Keratinocyte (primary cell): ENCODE results near the gene ST6GAL1. TPM values are rescaled to one million over a fixed set of nuclear protein-coding genes. Genes with fewer than 3 reads are reported as not detected.

Experiments used
- DNase-seq: peaks from one replicate; pipeline ENCODE4 v3.0.0-alpha.2; 2011; ENCODE audit warnings: low read depth, missing footprints, low spot score
- FAIRE-seq: peaks from 2 replicates; lab custom pipeline; 2011; peaks lifted over from hg19 to GRCh38; lab: Jason Lieb, UNC
- H2AFZ ChIP-seq: 2 replicates; pipeline ENCODE4 v1.6.0; 2012; ENCODE audit warnings: low read length, control low read depth, inconsistent platforms; ENCODE audit not compliant: control insufficient read depth
- H3K27ac ChIP-seq: 2 replicates; pipeline ENCODE4 v1.5.1; 2011; ENCODE audit warnings: low read length; ENCODE audit not compliant: control insufficient read depth, insufficient read depth
- H3K27me3 ChIP-seq: 3 replicates; pipeline ENCODE4 v1.6.0; 2011; ENCODE audit warnings: low read length; ENCODE audit not compliant: control insufficient read depth, insufficient read depth; ENCODE audit errors: extremely low read depth
- H3K36me3 ChIP-seq, 2 experiments: 2 replicates in 1 of 2; 3 replicates in 1 of 2; pipeline ENCODE4 v1.5.1; 2011; ENCODE audit warnings: low read length in 2 of 2, mild to moderate bottlenecking in 1 of 2; ENCODE audit not compliant: control insufficient read depth in 2 of 2, insufficient read depth in 2 of 2; ENCODE audit errors: extremely low read depth in 1 of 2
- H3K4me1 ChIP-seq: 3 replicates; pipeline ENCODE4 v1.5.1; 2011; ENCODE audit warnings: low read length; ENCODE audit not compliant: control insufficient read depth, insufficient read depth; ENCODE audit errors: extremely low read depth
- H3K4me2 ChIP-seq: 3 replicates; pipeline ENCODE4 v1.6.0; 2011; ENCODE audit warnings: low read depth, low read length; ENCODE audit not compliant: control insufficient read depth, insufficient read depth; ENCODE audit errors: extremely low read depth
- H3K4me3 ChIP-seq, 3 experiments: fragments of 200-600 bp in 1 of 3; sonication (generic) in 1 of 3; 2 replicates in 2 of 3; 3 replicates in 1 of 3; pipeline ENCODE4 v1.5.1; 2011 to 2016; ENCODE audit warnings: low read length in 3 of 3, mild to moderate bottlenecking in 3 of 3, control low read depth in 2 of 3, inconsistent platforms in 1 of 3, low read depth in 1 of 3, mixed read lengths in 1 of 3, mixed run types in 1 of 3, moderate library complexity in 1 of 3; ENCODE audit not compliant: control insufficient read depth in 2 of 3, insufficient read depth in 2 of 3; ENCODE audit errors: extremely low read depth in 1 of 3
- H3K79me2 ChIP-seq: 2 replicates; pipeline ENCODE4 v1.6.0; 2012; ENCODE audit warnings: low read length; ENCODE audit not compliant: control insufficient read depth, insufficient read depth
- H3K9ac ChIP-seq: 3 replicates; pipeline ENCODE4 v1.6.0; 2011; ENCODE audit warnings: low read length; ENCODE audit not compliant: control insufficient read depth, insufficient read depth; ENCODE audit errors: extremely low read depth
- H3K9me1 ChIP-seq: 3 replicates; pipeline ENCODE4 v1.6.0; 2011; ENCODE audit warnings: low read length; ENCODE audit not compliant: control insufficient read depth, insufficient read depth; ENCODE audit errors: extremely low read depth
- H3K9me3 ChIP-seq: 2 replicates; pipeline ENCODE4 v1.5.1; 2012; ENCODE audit warnings: low read depth, low read length; ENCODE audit not compliant: control insufficient read depth
- H4K20me1 ChIP-seq: 3 replicates; pipeline ENCODE4 v1.6.0; 2011; ENCODE audit warnings: low read length; ENCODE audit not compliant: control insufficient read depth, insufficient read depth; ENCODE audit errors: extremely low read depth
- CTCF ChIP-seq, 3 experiments: IDR thresholded peaks in 1 of 3; conservative IDR thresholded peaks in 1 of 3; optimal IDR thresholded peaks in 1 of 3; 2 replicates in 2 of 3; 3 replicates in 1 of 3; pipeline versions ENCODE3 to v1.5.1; 2011; ENCODE audit warnings: low read length in 3 of 3, mild to moderate bottlenecking in 3 of 3, moderate library complexity in 2 of 3, control low read depth in 1 of 3, inconsistent platforms in 1 of 3; ENCODE audit not compliant: insufficient read depth in 2 of 3; ENCODE audit errors: extremely low read depth in 1 of 3
- EZH2 ChIP-seq: IDR thresholded peaks from one replicate; pipeline ENCODE4 v1.6.1; 2012; ENCODE audit warnings: inconsistent platforms, mild to moderate bottlenecking, low read length, moderate library complexity
- dilution Hi-C: fragments of 300-500 bp; cut with MboI; formaldehyde crosslinking; loops from one replicate; pipeline ENCODE4 v1.7.0; 2020; ENCODE audit warnings: low sequenced_read_pairs; ENCODE audit not compliant: extremely low pct_ligation_motif_present
- polyA plus RNA-seq, 5 experiments: library from polyadenylated mRNA; depleted of rRNA in 3 of 5; stranded (reverse) in 3 of 5; stranded (forward) in 1 of 5; unstranded in 1 of 5; fragments of >200 nt; gene quantifications; 1 replicate in 1 of 5; 2 replicates in 3 of 5; 3 replicates in 1 of 5; pipeline versions ENCODE4 v1.2.1 to v1.2.3, GENCODE V29; 2011 to 2012; ENCODE audit warnings: missing spikeins in 2 of 5, low read depth in 1 of 5, low replicate concordance in 1 of 5

Gene ST6GAL1
- polyA plus RNA-seq, 1 donor (not counting 4 experiments of a cell fraction or from before 2014, with no cell fraction given): 7.5 TPM

DNA sequence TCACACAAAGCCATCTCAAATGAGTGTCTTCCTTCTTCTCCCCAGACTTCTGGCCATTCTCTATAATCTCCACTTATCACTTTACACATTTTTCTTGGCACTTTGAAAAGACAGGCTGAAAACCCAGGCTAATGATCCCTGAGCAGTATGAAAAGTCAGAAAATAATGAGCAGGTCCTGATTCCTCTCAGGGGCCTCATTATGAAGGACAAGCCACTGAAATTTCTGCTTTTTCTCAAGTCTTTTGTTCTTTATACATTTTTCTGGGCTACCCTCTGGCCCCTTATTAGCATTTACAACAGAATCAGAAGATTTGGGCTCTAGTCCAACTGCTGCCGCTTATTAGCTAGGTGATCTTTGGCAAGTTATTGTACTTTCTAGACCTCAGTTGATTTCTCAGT is 9.5 kb upstream of the ST6GAL1 start:
- TF ChIP-seq EZH2: no peak
- no peak for TF ChIP-seq CTCF (optimal IDR thresholded peaks at IDR 0.05 in 1 of 3, IDR thresholded peaks at IDR 0.05 in 1 of 3, conservative IDR thresholded peaks at IDR 0.05 in 1 of 3; ENCODE audit: extremely low read depth in 1 of 3, insufficient read depth in 2 of 3, low read length in 3 of 3)
- FAIRE-seq: no peak

DNA sequence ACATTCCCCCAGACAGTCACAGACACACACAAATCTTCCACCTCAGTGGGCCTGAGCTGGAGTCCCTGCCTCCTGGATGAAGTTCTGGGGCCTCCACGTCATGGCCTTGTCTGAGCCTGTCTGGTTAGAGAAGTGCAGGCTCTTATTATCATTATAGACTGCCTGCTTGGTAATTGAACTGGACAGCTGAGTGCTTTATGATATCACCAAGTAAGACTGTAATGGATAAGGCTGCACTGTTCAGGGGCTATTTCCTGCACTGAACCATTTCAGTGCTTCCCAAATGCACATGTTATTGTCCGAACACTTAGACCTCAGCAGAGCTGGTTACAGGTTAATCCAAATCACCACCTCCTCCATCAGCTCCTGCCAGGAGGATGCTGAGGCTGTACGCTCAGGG is 8.7 kb upstream of the ST6GAL1 start:
- H4K20me1 ChIP-seq: no peaks in the 10 kb centered on the region
- H3K9me3 ChIP-seq: no peaks in the 10 kb centered on the region

More for the DNA sequence above, 9.5 kb upstream of the ST6GAL1 start:
- Histone ChIP-seq H3K79me2 (no peaks in the 10 kb centered on the region), H4K20me1 (no peaks in the 10 kb centered on the region), H3K4me2 (no peak overlapping the region), H2AFZ (no peak overlapping the region), H3K36me3 (no peaks in the 10 kb centered on the region), H3K27me3 (no peaks in the 10 kb centered on the region), H3K9me1 (no peaks in the 10 kb centered on the region), H3K9ac (no peak overlapping the region), H3K27ac (no peak overlapping the region), H3K4me3 (no peak overlapping the region), H3K4me1 (peaks cover 22% of the 10 kb centered on the region), H3K9me3 (no peaks in the 10 kb centered on the region)
- dilution Hi-C loops: no loop called here
- no peak for DNase-seq

More for the DNA sequence above, 8.7 kb upstream of the ST6GAL1 start:
- dilution Hi-C loops: no loop called here
- H3K36me3 ChIP-seq: no peaks in the 10 kb centered on the region
- no peak overlapping the region for H3K4me3 ChIP-seq
- H3K27me3 ChIP-seq: no peaks in the 10 kb centered on the region
- H3K79me2 ChIP-seq: no peaks in the 10 kb centered on the region
- no peak overlapping the region for H3K4me2 ChIP-seq
- H2AFZ ChIP-seq: no peak overlapping the region
- TF ChIP-seq CTCF (optimal IDR thresholded peaks at IDR 0.05 in 1 of 3, IDR thresholded peaks at IDR 0.05 in 1 of 3, conservative IDR thresholded peaks at IDR 0.05 in 1 of 3; ENCODE audit: extremely low read depth in 1 of 3, insufficient read depth in 2 of 3, low read length in 3 of 3) (no peak), EZH2 (no peak)
- H3K9me1 ChIP-seq: no peaks in the 10 kb centered on the region
- FAIRE-seq: no peak
- H3K4me1 ChIP-seq: peaks cover 14% of the 10 kb centered on the region
- no peak overlapping the region for H3K27ac ChIP-seq
- H3K9ac ChIP-seq: no peak overlapping the region
- DNase-seq: no peak
